HG03135 (cell line): ENCODE results near the gene STK38.
"Not testable (repeated sequence)": the region's sequence is repeated elsewhere in the genome, so short reads cannot be mapped to it uniquely, and the experiment has no call there.

Source experiments
- ATAC-seq: cut with Tn5 transposase; IDR thresholded peaks from one replicate; pipeline ENCODE4 v1.9.1; 2021; ENCODE audit warnings: mild to moderate bottlenecking, moderate library complexity; ENCODE audit not compliant: unreplicated experiment

STK38 gene

GRCh38 chr6:36491378-36491965, 55.8 kb downstream of the STK38 start:
- no peak for ATAC-seq

- no peak for ATAC-seq
Measured at GRCh38 chr6:36489426-36489825, 57.9 kb downstream of the STK38 start.

GRCh38 chr6:36488221-36488620, 59.1 kb downstream of the STK38 start:
- ATAC-seq, result no peak

GRCh38 chr6:36487698-36488097, 59.6 kb downstream of the STK38 start:
- no peak for ATAC-seq

- ATAC-seq, result no peak
Measured at GRCh38 chr6:36484736-36485135, 62.5 kb downstream of the STK38 start.

- not testable (repeated sequence) for ATAC-seq
Measured at GRCh38 chr6:36483326-36483725, 64.0 kb downstream of the STK38 start.

- no peak for ATAC-seq
Measured at GRCh38 chr6:36479256-36479655, 68.0 kb downstream of the STK38 start.

GRCh38 chr6:36478051-36478526, 69.2 kb downstream of the STK38 start:
- ATAC-seq, result no peak

- no peak for ATAC-seq
Measured at GRCh38 chr6:36469946-36470345, 77.3 kb downstream of the STK38 start.

- ATAC-seq, result no peak
Measured at GRCh38 chr6:36469148-36469661, 78.1 kb downstream of the STK38 start.

GRCh38 chr6:36467625-36468024, 79.7 kb downstream of the STK38 start:
- no peak for ATAC-seq

GRCh38 chr6:36464233-36464632, 83.0 kb downstream of the STK38 start:
- no peak for ATAC-seq

GRCh38 chr6:36463676-36464075, 83.6 kb downstream of the STK38 start:
- ATAC-seq, result no peak

GRCh38 chr6:36461646-36462045, 85.6 kb downstream of the STK38 start:
- ATAC-seq, result no peak

- no peak for ATAC-seq
Measured at GRCh38 chr6:36460916-36461315, 86.4 kb downstream of the STK38 start.

- no peak for ATAC-seq
Measured at GRCh38 chr6:36459501-36459900, 87.8 kb downstream of the STK38 start.

GRCh38 chr6:36455486-36456027, 91.7 kb downstream of the STK38 start:
- ATAC-seq, result no peak

GRCh38 chr6:36452897-36453296, 94.4 kb downstream of the STK38 start:
- not testable (repeated sequence) for ATAC-seq

- ATAC-seq, result not testable (repeated sequence)
Measured at GRCh38 chr6:36449173-36449572, 98.1 kb downstream of the STK38 start.

GRCh38 chr6:36445621-36446020, 101.7 kb downstream of the STK38 start:
- no peak for ATAC-seq

- no peak for ATAC-seq
Measured at GRCh38 chr6:36444470-36444869, 102.8 kb downstream of the STK38 start.
